Hepatocyte (in vitro differentiated cells): ENCODE measurements around the gene CRYGA.

ENCODE experiments used
- EZH2 ChIP-seq: fragments of 200-600 bp; sonication (generic); IDR thresholded peaks from 2 replicates; pipeline ENCODE4 v1.6.1; 2016; ENCODE audit warnings: antibody characterized with exemption, mild to moderate bottlenecking, borderline replicate concordance
- EZH2phosphoT487 ChIP-seq: fragments of 200-600 bp; sonication (generic); IDR thresholded peaks from one replicate; pipeline ENCODE4 v1.6.1; 2018; ENCODE audit warnings: antibody characterized with exemption, mild to moderate bottlenecking, low read depth, moderate library complexity; ENCODE audit not compliant: unreplicated experiment, severe bottlenecking
- TF ChIP-seq, protein P1 (sequence below): fragments of 200-600 bp; sonication (generic); IDR thresholded peaks from 2 replicates; pipeline ENCODE4 v1.5.1; 2016; ENCODE audit warnings: antibody characterized with exemption, mild to moderate bottlenecking; ENCODE audit not compliant: poor library complexity

DNA sequence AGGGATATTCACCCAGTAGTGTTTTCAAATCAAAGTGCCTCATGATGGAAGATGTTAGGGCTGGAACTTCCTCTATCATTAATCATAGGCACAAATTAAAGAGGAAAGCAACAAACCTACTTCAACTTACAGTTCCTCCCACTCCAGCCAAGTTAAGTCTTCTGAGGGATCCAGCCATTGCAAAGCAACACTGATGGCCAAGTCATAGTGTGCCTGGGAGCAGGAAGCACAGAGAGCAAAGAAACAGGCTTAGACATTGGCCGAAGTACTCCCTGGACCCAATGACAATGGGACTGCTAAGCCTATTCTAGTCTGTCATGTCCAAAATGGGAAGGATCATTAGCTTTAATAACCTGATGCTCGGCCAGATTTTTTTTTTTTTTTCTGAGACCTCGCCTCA lies 19.4 kb upstream of the CRYGA start:
- TF ChIP-seq, protein P1, sequence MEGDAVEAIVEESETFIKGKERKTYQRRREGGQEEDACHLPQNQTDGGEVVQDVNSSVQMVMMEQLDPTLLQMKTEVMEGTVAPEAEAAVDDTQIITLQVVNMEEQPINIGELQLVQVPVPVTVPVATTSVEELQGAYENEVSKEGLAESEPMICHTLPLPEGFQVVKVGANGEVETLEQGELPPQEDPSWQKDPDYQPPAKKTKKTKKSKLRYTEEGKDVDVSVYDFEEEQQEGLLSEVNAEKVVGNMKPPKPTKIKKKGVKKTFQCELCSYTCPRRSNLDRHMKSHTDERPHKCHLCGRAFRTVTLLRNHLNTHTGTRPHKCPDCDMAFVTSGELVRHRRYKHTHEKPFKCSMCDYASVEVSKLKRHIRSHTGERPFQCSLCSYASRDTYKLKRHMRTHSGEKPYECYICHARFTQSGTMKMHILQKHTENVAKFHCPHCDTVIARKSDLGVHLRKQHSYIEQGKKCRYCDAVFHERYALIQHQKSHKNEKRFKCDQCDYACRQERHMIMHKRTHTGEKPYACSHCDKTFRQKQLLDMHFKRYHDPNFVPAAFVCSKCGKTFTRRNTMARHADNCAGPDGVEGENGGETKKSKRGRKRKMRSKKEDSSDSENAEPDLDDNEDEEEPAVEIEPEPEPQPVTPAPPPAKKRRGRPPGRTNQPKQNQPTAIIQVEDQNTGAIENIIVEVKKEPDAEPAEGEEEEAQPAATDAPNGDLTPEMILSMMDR: no peak
- no peak for TF ChIP-seq EZH2phosphoT487
- TF ChIP-seq EZH2: no peak
